Karpas-422 (cell line): ENCODE measurements around the gene NEUROG2. TPM values are rescaled to one million over a fixed set of nuclear protein-coding genes. Genes with fewer than 3 reads are reported as not detected.
"Not testable (repeated sequence)": the region's sequence is repeated elsewhere in the genome, so short reads cannot be mapped to it uniquely, and the experiment has no call there.

Source experiments
- DNase-seq: peaks from one replicate; pipeline ENCODE4 v3.0.0-alpha.2; 2015
- H2AFZ ChIP-seq: fragments of 200-600 bp; sonication (generic); 2 replicates; pipeline ENCODE4 v1.6.1; 2014; ENCODE audit warnings: antibody characterized with exemption, low read length, mixed read lengths
- H3K27ac ChIP-seq: fragments of 200-600 bp; sonication (generic); 2 replicates; pipeline ENCODE4 v1.5.1; 2014; ENCODE audit warnings: mild to moderate bottlenecking, low read length, moderate library complexity
- H3K27me3 ChIP-seq: fragments of 200-600 bp; sonication (generic); 2 replicates; pipeline ENCODE4 v1.6.1; 2014; ENCODE audit warnings: low read length, mixed read lengths
- H3K36me3 ChIP-seq: fragments of 200-600 bp; sonication (generic); 2 replicates; pipeline ENCODE4 v1.6.1; 2014; ENCODE audit warnings: low read length, mixed read lengths; ENCODE audit not compliant: insufficient read depth
- H3K4me1 ChIP-seq: fragments of 200-600 bp; sonication (generic); 2 replicates; pipeline ENCODE4 v1.6.1; 2014; ENCODE audit warnings: mild to moderate bottlenecking, low read length, mixed read lengths
- H3K4me2 ChIP-seq: fragments of 200-600 bp; sonication (generic); 2 replicates; pipeline ENCODE4 v1.6.1; 2014; ENCODE audit warnings: low read length, low read depth, mild to moderate bottlenecking; ENCODE audit not compliant: poor library complexity, severe bottlenecking
- H3K4me3 ChIP-seq: fragments of 200-600 bp; sonication (generic); 2 replicates; pipeline ENCODE4 v1.5.1; 2014; ENCODE audit warnings: mild to moderate bottlenecking, antibody characterized with exemption, low read length, mixed read lengths
- H3K79me2 ChIP-seq: fragments of 200-600 bp; sonication (generic); 2 replicates; pipeline ENCODE4 v1.6.1; 2014; ENCODE audit warnings: mild to moderate bottlenecking, low read length, mixed read lengths
- H3K9ac ChIP-seq: fragments of 200-600 bp; sonication (generic); 2 replicates; pipeline ENCODE4 v1.6.0; 2014; ENCODE audit warnings: low read length
- H3K9me2 ChIP-seq: fragments of 200-600 bp; sonication (generic), shearing (Covaris generic); replicated peaks from 2 replicates; pipeline ENCODE4 v1.6.0; 2014; ENCODE audit warnings: mild to moderate bottlenecking, low read length, moderate library complexity; ENCODE audit not compliant: insufficient read depth
- H3K9me3 ChIP-seq: fragments of 300-700, 200-600 bp; sonication (generic); 2 replicates; pipeline ENCODE4 v1.6.1; 2014; ENCODE audit warnings: low read length, mixed read lengths
- H4K20me1 ChIP-seq: fragments of 200-600 bp; sonication (generic); 2 replicates; pipeline ENCODE4 v1.6.1; 2014; ENCODE audit warnings: mild to moderate bottlenecking, antibody characterized with exemption, low read length, low read depth; ENCODE audit not compliant: insufficient read depth
- total RNA-seq: library from RNA; depleted of rRNA; stranded (reverse); fragments of >200 nt; shearing (Covaris generic); gene quantifications from 2 replicates; pipeline ENCODE4 v1.2.3, GENCODE V29; 2014; ENCODE audit warnings: low replicate concordance; rRNA removed

NEUROG2 gene
- total RNA-seq, 1 experiment from 2014 or later: 5.1 TPM

GRCh38 chr4:112490808-112491207 lies 25.2 kb downstream of the NEUROG2 start:
- not testable (repeated sequence) for H3K4me2 ChIP-seq

GRCh38 chr4:112485930-112486329 lies 30.1 kb downstream of the NEUROG2 start:
- no peaks in the 10 kb centered on the region for H3K4me1 ChIP-seq
- no peaks in the 10 kb centered on the region for H4K20me1 ChIP-seq
- H3K4me3 ChIP-seq: no peak overlapping the region
- no peak overlapping the region for H3K9ac ChIP-seq
- no peak for DNase-seq
- H3K9me2 ChIP-seq: no peaks in the 10 kb centered on the region
- no peaks in the 10 kb centered on the region for H3K9me3 ChIP-seq
- H3K27ac ChIP-seq: no peak overlapping the region
- no peak overlapping the region for H2AFZ ChIP-seq
- H3K4me2 ChIP-seq: no peak overlapping the region
- H3K27me3 ChIP-seq: no peaks in the 10 kb centered on the region
- no peaks in the 10 kb centered on the region for H3K79me2 ChIP-seq
- no peaks in the 10 kb centered on the region for H3K36me3 ChIP-seq

More at GRCh38 chr4:112490808-112491207, 25.2 kb downstream of the NEUROG2 start:
- not testable (repeated sequence) for H3K4me1 ChIP-seq, H3K79me2 ChIP-seq, H3K4me3 ChIP-seq, H2AFZ ChIP-seq, H3K9me3 ChIP-seq, H4K20me1 ChIP-seq, H3K27me3 ChIP-seq, DNase-seq, H3K27ac ChIP-seq, H3K9ac ChIP-seq, H3K36me3 ChIP-seq, H3K9me2 ChIP-seq

GRCh38 chr4:112473985-112474384 lies 42.0 kb downstream of the NEUROG2 start:
- no peak overlapping the region for H3K4me2 ChIP-seq
- no peaks in the 10 kb centered on the region for H3K4me1 ChIP-seq
- no peaks in the 10 kb centered on the region for H3K27me3 ChIP-seq
- H3K4me3 ChIP-seq: no peak overlapping the region
- H3K27ac ChIP-seq: no peak overlapping the region
- H3K9me3 ChIP-seq: no peaks in the 10 kb centered on the region
- no peaks in the 10 kb centered on the region for H3K79me2 ChIP-seq
- no peak overlapping the region for H3K9ac ChIP-seq
- no peak for DNase-seq
- H4K20me1 ChIP-seq: no peaks in the 10 kb centered on the region
- no peaks in the 10 kb centered on the region for H3K9me2 ChIP-seq
- no peaks in the 10 kb centered on the region for H3K36me3 ChIP-seq
- no peak overlapping the region for H2AFZ ChIP-seq

- no peak overlapping the region for H3K9ac ChIP-seq
Measured at GRCh38 chr4:112472318-112472717, 43.7 kb downstream of the NEUROG2 start.

More at GRCh38 chr4:112472318-112472717, 43.7 kb downstream of the NEUROG2 start:
- no peak overlapping the region for H3K4me2 ChIP-seq
- no peak overlapping the region for H3K4me3 ChIP-seq
- H2AFZ ChIP-seq: no peak overlapping the region
- H3K79me2 ChIP-seq: no peaks in the 10 kb centered on the region
- H4K20me1 ChIP-seq: no peaks in the 10 kb centered on the region
- H3K36me3 ChIP-seq: no peaks in the 10 kb centered on the region
- H3K4me1 ChIP-seq: no peaks in the 10 kb centered on the region
- H3K9me3 ChIP-seq: no peaks in the 10 kb centered on the region
- H3K9me2 ChIP-seq: no peaks in the 10 kb centered on the region
- DNase-seq: no peak
- no peak overlapping the region for H3K27ac ChIP-seq
- no peaks in the 10 kb centered on the region for H3K27me3 ChIP-seq

Other genes starting within 250 kb of the NEUROG2 start
- gene TIFA, start 230.3 kb downstream of the NEUROG2 start, total RNA-seq: 52.4 and 61.0 TPM in 2 replicates
- gene ALPK1, start 218.8 kb downstream of the NEUROG2 start, total RNA-seq: 17.0 and 32.4 TPM in 2 replicates
- gene ZGRF1, start 120.7 kb upstream of the NEUROG2 start, total RNA-seq: 18.3 and 39.8 TPM in 2 replicates
- 53.9 and 63.7 TPM in 2 replicates for gene LARP7, start 121.0 kb upstream of the NEUROG2 start, total RNA-seq